DND-41 (cell line): ENCODE results near the gene FBXO22.

Experiments used
- ATAC-seq: fragments of 200-7000 bp; cut with Tn5 transposase; 3 replicates; pipeline ENCODE4 v1.9.1; 2021; ENCODE audit warnings: low read depth; ENCODE audit not compliant: insufficient read depth
- DNase-seq: peaks from one replicate; pipeline ENCODE4 v3.0.0-alpha.2; 2020
- H2AFZ ChIP-seq: 2 replicates; pipeline ENCODE4 v1.6.0; 2012; ENCODE audit warnings: low read depth, low read length
- H3K27ac ChIP-seq: 2 replicates; pipeline ENCODE4 v1.5.1; 2012; ENCODE audit warnings: low read length, inconsistent platforms
- H3K27me3 ChIP-seq: fragments of 200-600 bp; sonication (generic); 2 replicates; pipeline ENCODE4 v1.6.0; 2012; ENCODE audit warnings: low read length, mild to moderate bottlenecking, inconsistent platforms; ENCODE audit not compliant: insufficient read depth, poor library complexity
- H3K36me3 ChIP-seq: 2 replicates; pipeline ENCODE4 v1.5.1; 2012; ENCODE audit warnings: low read length, inconsistent platforms; ENCODE audit not compliant: insufficient read depth
- H3K4me1 ChIP-seq: 2 replicates; pipeline ENCODE4 v1.5.1; 2012; ENCODE audit warnings: mild to moderate bottlenecking, low read length; ENCODE audit not compliant: insufficient read depth
- H3K4me2 ChIP-seq: 2 replicates; pipeline ENCODE4 v1.6.0; 2012; ENCODE audit warnings: mild to moderate bottlenecking, moderate library complexity, low read length, inconsistent platforms; ENCODE audit not compliant: insufficient read depth
- H3K4me3 ChIP-seq, 2 experiments: fragments of 200-600 bp in 1 of 2; shearing (Covaris generic) in 1 of 2; 2 replicates each; pipeline ENCODE4 v1.5.1; 2012 to 2016; ENCODE audit warnings: inconsistent platforms in 2 of 2, low read length in 2 of 2, mild to moderate bottlenecking in 2 of 2, low read depth in 1 of 2, moderate library complexity in 1 of 2
- H3K79me2 ChIP-seq: 2 replicates; pipeline ENCODE4 v1.6.0; 2012; ENCODE audit warnings: low read length, inconsistent platforms; ENCODE audit not compliant: insufficient read depth
- H3K9ac ChIP-seq: 2 replicates; pipeline ENCODE4 v1.6.0; 2012; ENCODE audit warnings: low read depth, mild to moderate bottlenecking, inconsistent platforms, low read length, moderate library complexity
- H3K9me3 ChIP-seq: 2 replicates; pipeline ENCODE4 v1.5.1; 2012; ENCODE audit warnings: low read length, moderate library complexity, mild to moderate bottlenecking, inconsistent platforms; ENCODE audit not compliant: insufficient read depth, severe bottlenecking
- H4K20me1 ChIP-seq: 2 replicates; pipeline ENCODE4 v1.6.0; 2012; ENCODE audit warnings: low read length; ENCODE audit not compliant: insufficient read depth
- EZH2 ChIP-seq: IDR thresholded peaks from 3 replicates; pipeline ENCODE4 v1.6.1; 2012; ENCODE audit warnings: borderline replicate concordance, low read depth, mild to moderate bottlenecking, moderate library complexity, low read length, inconsistent platforms; ENCODE audit not compliant: severe bottlenecking
- TF ChIP-seq, protein P1 (sequence below): IDR thresholded peaks from 2 replicates; pipeline ENCODE4 v1.5.1; 2012; ENCODE audit warnings: borderline replicate concordance, low read length, moderate library complexity, mild to moderate bottlenecking; ENCODE audit not compliant: poor library complexity, severe bottlenecking; ENCODE audit errors: extremely low read depth

The FBXO22 gene

GRCh38 chr15:75989875-75990274, 86.2 kb downstream of the FBXO22 start:
- Histone ChIP-seq H2AFZ (no peak overlapping the region), H3K27me3 (no peaks in the 10 kb centered on the region), H3K4me3 (no peak overlapping the region), H3K9me3 (no peaks in the 10 kb centered on the region), H3K27ac (no peak overlapping the region), H3K4me1 (no peaks in the 10 kb centered on the region), H3K36me3 (no peaks in the 10 kb centered on the region), H3K9ac (no peak overlapping the region), H4K20me1 (no peaks in the 10 kb centered on the region), H3K4me2 (no peak overlapping the region), H3K79me2 (no peaks in the 10 kb centered on the region)
- TF ChIP-seq EZH2 = no peak
- TF ChIP-seq, protein P1, sequence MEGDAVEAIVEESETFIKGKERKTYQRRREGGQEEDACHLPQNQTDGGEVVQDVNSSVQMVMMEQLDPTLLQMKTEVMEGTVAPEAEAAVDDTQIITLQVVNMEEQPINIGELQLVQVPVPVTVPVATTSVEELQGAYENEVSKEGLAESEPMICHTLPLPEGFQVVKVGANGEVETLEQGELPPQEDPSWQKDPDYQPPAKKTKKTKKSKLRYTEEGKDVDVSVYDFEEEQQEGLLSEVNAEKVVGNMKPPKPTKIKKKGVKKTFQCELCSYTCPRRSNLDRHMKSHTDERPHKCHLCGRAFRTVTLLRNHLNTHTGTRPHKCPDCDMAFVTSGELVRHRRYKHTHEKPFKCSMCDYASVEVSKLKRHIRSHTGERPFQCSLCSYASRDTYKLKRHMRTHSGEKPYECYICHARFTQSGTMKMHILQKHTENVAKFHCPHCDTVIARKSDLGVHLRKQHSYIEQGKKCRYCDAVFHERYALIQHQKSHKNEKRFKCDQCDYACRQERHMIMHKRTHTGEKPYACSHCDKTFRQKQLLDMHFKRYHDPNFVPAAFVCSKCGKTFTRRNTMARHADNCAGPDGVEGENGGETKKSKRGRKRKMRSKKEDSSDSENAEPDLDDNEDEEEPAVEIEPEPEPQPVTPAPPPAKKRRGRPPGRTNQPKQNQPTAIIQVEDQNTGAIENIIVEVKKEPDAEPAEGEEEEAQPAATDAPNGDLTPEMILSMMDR = no peak
- no peak for DNase-seq
- ATAC-seq = no peak
